ENCODE results near the gene CLDN7. TPM values are rescaled to one million over a fixed set of nuclear protein-coding genes. Genes with fewer than 3 reads are reported as not detected.

The CLDN7 gene
- total RNA-seq, 1 experiment from 2014 or later, result 177 TPM

DNA sequence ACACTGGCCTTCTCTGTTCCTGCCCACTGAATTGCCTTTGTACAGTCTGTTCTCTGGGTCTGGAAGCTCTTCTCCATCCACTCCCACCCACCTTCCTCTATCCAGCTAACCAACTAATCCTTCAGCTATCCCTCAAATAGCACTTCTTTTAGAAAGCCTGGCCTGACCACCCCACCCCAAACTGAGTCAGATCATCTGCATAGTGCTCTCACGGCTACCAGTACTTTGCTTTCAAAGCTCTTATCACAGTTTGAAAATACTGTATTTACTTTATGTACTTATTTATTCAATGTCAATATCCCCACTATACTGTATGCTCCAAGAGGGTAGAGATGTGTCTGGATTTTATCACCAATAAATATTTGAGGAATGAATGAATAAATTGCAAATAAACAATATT lies 4.5 kb upstream of the CLDN7 start:
- Histone ChIP-seq H3K23ac (ENCODE audit: insufficient read length, low read depth, low read length) (no peak overlapping the region), H3K79me1 (ENCODE audit: insufficient read depth, low read depth, low read length, poor library complexity, severe bottlenecking) (no peaks in the 10 kb centered on the region), H4K91ac (ENCODE audit: insufficient read length, low read depth, low read length) (no peak overlapping the region), H3K4me1 (ENCODE audit: insufficient read depth, low read length) (no peaks in the 10 kb centered on the region; the same call in 1 of the 2 replicates), H3K23me2 (ENCODE audit: insufficient read length, low read depth, low read length, poor library complexity, severe bottlenecking) (peaks cover 14% of the 10 kb centered on the region), H3K14ac (ENCODE audit: insufficient read depth, low read length) (no peak overlapping the region), H3K4ac (ENCODE audit: low read depth, low read length) (no peak overlapping the region), H2BK20ac (ENCODE audit: low read depth, low read length, poor library complexity, severe bottlenecking) (no peak overlapping the region), H2BK5ac (ENCODE audit: insufficient read length, low read length) (no peak overlapping the region), H3K56ac (ENCODE audit: insufficient read length, low read depth, low read length) (no peak overlapping the region), H4K20me1 (ENCODE audit: control insufficient read depth, insufficient read depth, insufficient read length) (no peaks in the 10 kb centered on the region), H3K27ac (ENCODE audit: insufficient read length, low read depth, low read length) (no peak overlapping the region), H3K9ac (ENCODE audit: extremely low read depth, insufficient read length, low read length) (no peak overlapping the region), H2BK120ac (ENCODE audit: low read depth, low read length, poor library complexity, severe bottlenecking) (no peak overlapping the region), H2AFZ (ENCODE audit: low read length) (no peak overlapping the region), H3K9me3 (ENCODE audit: control insufficient read depth, low read depth, low read length) (no peaks in the 10 kb centered on the region), H4K5ac (ENCODE audit: insufficient read length, low read depth, low read length) (no peak overlapping the region), H2BK12ac (ENCODE audit: insufficient read length, low read depth, low read length) (peak overlapping the region; percentile 55), H3K18ac (ENCODE audit: insufficient read length, low read depth, low read length) (no peak overlapping the region), H3K79me2 (ENCODE audit: insufficient read depth, low read length) (peaks cover under 1% of the 10 kb centered on the region; the same call in 1 of the 2 replicates), H2BK15ac (ENCODE audit: low read depth, low read length) (no peak overlapping the region), H3T11ph (ENCODE audit: low read length) (no peak overlapping the region), H3K27me3 (ENCODE audit: insufficient read depth, low read length) (no peaks in the 10 kb centered on the region), H3K4me2 (ENCODE audit: insufficient read depth, insufficient read length, low read length) (no peak overlapping the region), H2AK5ac (ENCODE audit: insufficient read length, low read length) (no peak overlapping the region), H4K8ac (replicated peaks; ENCODE audit: insufficient read length, low read depth, low read length) (no peak overlapping the region)
- TF ChIP-seq, protein P1, sequence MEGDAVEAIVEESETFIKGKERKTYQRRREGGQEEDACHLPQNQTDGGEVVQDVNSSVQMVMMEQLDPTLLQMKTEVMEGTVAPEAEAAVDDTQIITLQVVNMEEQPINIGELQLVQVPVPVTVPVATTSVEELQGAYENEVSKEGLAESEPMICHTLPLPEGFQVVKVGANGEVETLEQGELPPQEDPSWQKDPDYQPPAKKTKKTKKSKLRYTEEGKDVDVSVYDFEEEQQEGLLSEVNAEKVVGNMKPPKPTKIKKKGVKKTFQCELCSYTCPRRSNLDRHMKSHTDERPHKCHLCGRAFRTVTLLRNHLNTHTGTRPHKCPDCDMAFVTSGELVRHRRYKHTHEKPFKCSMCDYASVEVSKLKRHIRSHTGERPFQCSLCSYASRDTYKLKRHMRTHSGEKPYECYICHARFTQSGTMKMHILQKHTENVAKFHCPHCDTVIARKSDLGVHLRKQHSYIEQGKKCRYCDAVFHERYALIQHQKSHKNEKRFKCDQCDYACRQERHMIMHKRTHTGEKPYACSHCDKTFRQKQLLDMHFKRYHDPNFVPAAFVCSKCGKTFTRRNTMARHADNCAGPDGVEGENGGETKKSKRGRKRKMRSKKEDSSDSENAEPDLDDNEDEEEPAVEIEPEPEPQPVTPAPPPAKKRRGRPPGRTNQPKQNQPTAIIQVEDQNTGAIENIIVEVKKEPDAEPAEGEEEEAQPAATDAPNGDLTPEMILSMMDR (conservative IDR thresholded peaks at IDR 0.05), result no peak
- H3K36me3 Mint-ChIP-seq (ENCODE audit: insufficient read depth in 1 of 3, low read depth in 3 of 3), result peaks cover 0 to 4% (median 0%) of the 10 kb centered on the region in 3 experiments; a peak in 3 of 7 replicates
- H3K4me3 Mint-ChIP-seq, result peak overlapping the region in 1 of 2 experiments; percentile 5; a peak in 1 of 5 replicates
- peaks cover 27 to 31% of the 10 kb centered on the region in 2 experiments for H3K4me1 Mint-ChIP-seq
- H3K27me3 Mint-ChIP-seq (ENCODE audit: low read depth), result peaks cover under 1% of the 10 kb centered on the region; the same call in 1 of the 2 replicates
- peaks cover 0 to 4% of the 10 kb centered on the region in 2 experiments; a peak in 1 of 5 replicates for H3K9me3 Mint-ChIP-seq
- no CpG with 5 or more reads among the region's 1 CpG for WGBS (ENCODE audit: extremely low coverage, insufficient read length, low lambda C conversion rate)
- DNase-seq, result no peak
- peak overlapping the region in 1 of 3 experiments; percentile 73; a peak in 2 of 7 replicates for H3K27ac Mint-ChIP-seq

Measured in H9 (cell line).